WTC11 (cell line): ENCODE measurements around the gene ACIN1. TPM values are rescaled to one million over a fixed set of nuclear protein-coding genes. Genes with fewer than 3 reads are reported as not detected.

ENCODE experiments used
- ATAC-seq: fragments of 200-7000 bp; cut with Tn5 transposase; 2 replicates; pipeline ENCODE4 v1.10.0; 2021; ENCODE audit warnings: mild to moderate bottlenecking, moderate library complexity
- CTCF ChIA-PET: fragments of 300-600 bp; sonication (Branson Sonifier 250); formaldehyde crosslinking; loops from one replicate; lab custom pipeline; 2021; ENCODE audit warnings: antibody characterized with exemption; lab: Charles Lee
- POLR2A ChIA-PET: fragments of 350-600 bp; sonication (Branson Sonifier 250); formaldehyde crosslinking; loops from one replicate; lab custom pipeline; 2021; ENCODE audit warnings: antibody characterized with exemption; lab: Charles Lee
- DNase-seq: peaks from one replicate; pipeline ENCODE4 v3.0.0; 2021; ENCODE audit warnings: low spot score
- H3K27ac Mint-ChIP-seq: 2 replicates; pipeline ENCODE4 v1.8.0; 2021; ENCODE audit warnings: mixed read lengths
- H3K27me3 Mint-ChIP-seq: 2 replicates; pipeline ENCODE4 v1.8.0; 2021; ENCODE audit warnings: low read depth, mild to moderate bottlenecking, moderate library complexity, mixed read lengths
- H3K36me3 Mint-ChIP-seq: 2 replicates; pipeline ENCODE4 v1.8.0; 2021; ENCODE audit warnings: mixed read lengths
- H3K4me1 Mint-ChIP-seq: 2 replicates; pipeline ENCODE4 v1.8.0; 2022; ENCODE audit warnings: mixed read lengths
- H3K4me3 Mint-ChIP-seq: 2 replicates; pipeline ENCODE4 v1.8.0; 2021; ENCODE audit warnings: mild to moderate bottlenecking, moderate library complexity, mixed read lengths
- H3K9me3 Mint-ChIP-seq: 2 replicates; pipeline ENCODE4 v1.8.0; 2021; ENCODE audit warnings: mixed read lengths
- ATF6 ChIP-seq: sonication (generic); formaldehyde crosslinking; IDR thresholded peaks from 2 replicates; pipeline ENCODE4 v1.8.1; 2023; ENCODE audit warnings: mild to moderate bottlenecking, missing genetic modification reagents
- CTCF ChIP-seq: fragments of 200-600 bp; IDR thresholded peaks from 2 replicates; pipeline ENCODE4 v1.8.0; 2022; ENCODE audit warnings: antibody characterized with exemption
- ELF4 ChIP-seq: sonication (generic); formaldehyde crosslinking; IDR thresholded peaks from 2 replicates; pipeline ENCODE4 v1.8.1; 2022; ENCODE audit warnings: low read depth, mild to moderate bottlenecking, moderate library complexity, missing genetic modification reagents
- ERG ChIP-seq: fragments of 250-450 bp; sonication (Bioruptor Pico); IDR thresholded peaks from 2 replicates; pipeline ENCODE4 v1.8.0; 2021; ENCODE audit warnings: mild to moderate bottlenecking
- FOXJ3 ChIP-seq: sonication (generic); formaldehyde crosslinking; IDR thresholded peaks from 2 replicates; pipeline ENCODE4 v1.9.0; 2021; ENCODE audit warnings: missing genetic modification reagents, mild to moderate bottlenecking, borderline replicate concordance
- FOXK1 ChIP-seq: sonication (generic); formaldehyde crosslinking; IDR thresholded peaks from 2 replicates; pipeline ENCODE4 v1.8.0; 2022; ENCODE audit warnings: mild to moderate bottlenecking, moderate library complexity, missing genetic modification reagents
- GRHL2 ChIP-seq: fragments of 250-450 bp; sonication (Bioruptor Pico); IDR thresholded peaks from 2 replicates; pipeline ENCODE4 v1.8.0; 2022; ENCODE audit warnings: mild to moderate bottlenecking, moderate library complexity; ENCODE audit not compliant: insufficient replicate concordance, severe bottlenecking
- IRF2 ChIP-seq: sonication (generic); formaldehyde crosslinking; IDR thresholded peaks from 2 replicates; pipeline ENCODE4 v1.8.0; 2022; ENCODE audit warnings: low read depth, missing genetic modification reagents, borderline replicate concordance
- JUN ChIP-seq: sonication (generic); formaldehyde crosslinking; IDR thresholded peaks from 2 replicates; pipeline ENCODE4 v1.8.0; 2023; ENCODE audit warnings: mild to moderate bottlenecking, missing genetic modification reagents
- RORB ChIP-seq: fragments of 250-450 bp; sonication (Bioruptor Pico); IDR thresholded peaks from 2 replicates; pipeline ENCODE4 v1.9.0; 2021; ENCODE audit warnings: mild to moderate bottlenecking
- SMAD3 ChIP-seq: sonication (generic); formaldehyde crosslinking; IDR thresholded peaks from 2 replicates; pipeline ENCODE4 v1.8.0; 2022; ENCODE audit warnings: missing genetic modification reagents, mild to moderate bottlenecking, borderline replicate concordance
- SMAD4 ChIP-seq: sonication (generic); formaldehyde crosslinking; IDR thresholded peaks from 2 replicates; pipeline ENCODE4 v1.8.0; 2022; ENCODE audit warnings: mild to moderate bottlenecking, missing genetic modification reagents
- ZNF219 ChIP-seq: sonication (generic); formaldehyde crosslinking; IDR thresholded peaks from 2 replicates; pipeline ENCODE4 v1.8.0; 2023; ENCODE audit warnings: missing genetic modification reagents, mild to moderate bottlenecking, borderline replicate concordance
- ZNF671 ChIP-seq: fragments of 250-450 bp; sonication (Bioruptor Pico); IDR thresholded peaks from 2 replicates; pipeline ENCODE4 v1.8.0; 2021; ENCODE audit warnings: mild to moderate bottlenecking
- total RNA-seq: library from RNA; stranded (reverse); gene quantifications from 3 replicates; pipeline ENCODE4 v1.2.3, GENCODE V29; 2021
- TF ChIP-seq, protein P1 (sequence below): sonication (generic); formaldehyde crosslinking; IDR thresholded peaks from 2 replicates; pipeline ENCODE4 v1.8.0; 2023; ENCODE audit warnings: missing genetic modification reagents
- TF ChIP-seq, protein P2 (sequence below): sonication (generic); formaldehyde crosslinking; IDR thresholded peaks from 2 replicates; pipeline ENCODE4 v1.8.0; 2023; ENCODE audit warnings: missing genetic modification reagents, mild to moderate bottlenecking, borderline replicate concordance
- TF ChIP-seq, protein P3 (sequence below): fragments of 250-450 bp; sonication (Bioruptor Pico); IDR thresholded peaks from 2 replicates; pipeline ENCODE4 v2.1.2; 2022; ENCODE audit warnings: mild to moderate bottlenecking, moderate library complexity
- TF ChIP-seq, protein P4 (sequence below): sonication (generic); formaldehyde crosslinking; IDR thresholded peaks from 2 replicates; pipeline ENCODE4 v1.8.1; 2023; ENCODE audit warnings: mild to moderate bottlenecking, missing genetic modification reagents

Gene ACIN1
- total RNA-seq, 1 experiment from 2014 or later = 229 TPM

DNA sequence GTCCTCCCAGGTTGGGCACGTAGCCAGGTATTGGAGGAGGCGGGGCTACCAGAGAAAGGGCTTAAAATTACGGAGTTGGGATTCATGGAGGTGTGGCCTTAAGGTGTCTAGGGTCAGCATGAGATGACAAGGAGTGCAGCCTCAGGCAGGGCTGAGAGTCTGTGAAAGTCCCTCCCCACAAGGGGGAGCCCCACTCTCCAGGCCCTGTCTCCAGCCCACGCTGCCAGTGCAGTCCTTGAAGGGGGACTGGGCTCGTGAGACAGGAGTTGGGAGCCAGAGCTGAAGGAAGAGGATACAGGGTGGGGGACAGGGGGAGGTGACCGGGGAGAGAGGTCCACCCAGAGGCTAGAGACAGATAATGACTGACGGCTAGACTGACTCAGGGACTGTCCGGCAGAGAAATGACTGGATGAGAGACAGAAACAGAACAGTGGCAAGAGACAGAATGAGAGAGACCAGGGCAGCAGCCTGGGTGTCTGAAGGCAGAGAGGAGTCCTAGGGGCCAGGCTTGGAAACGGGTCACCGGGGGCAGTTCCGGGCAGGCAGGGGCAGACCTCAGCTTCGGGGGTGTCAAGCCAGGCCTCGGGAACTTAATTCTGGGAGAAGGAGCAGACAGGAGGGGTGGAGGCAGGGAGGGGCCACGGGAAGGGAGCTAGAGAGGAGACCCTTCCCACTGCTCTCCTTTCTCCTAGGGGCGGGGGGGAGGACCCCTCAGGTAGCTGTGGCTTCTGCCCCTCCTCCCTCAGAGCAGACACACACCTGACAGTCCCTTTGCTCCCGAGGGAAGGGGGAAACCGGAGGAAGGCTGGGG, 38.6 kb downstream of the ACIN1 start (continued):
- TF ChIP-seq JUN (CRISPR knock-in tag) = no peak
- no peak for TF ChIP-seq FOXJ3 (CRISPR knock-in tag)
- TF ChIP-seq, protein P1, sequence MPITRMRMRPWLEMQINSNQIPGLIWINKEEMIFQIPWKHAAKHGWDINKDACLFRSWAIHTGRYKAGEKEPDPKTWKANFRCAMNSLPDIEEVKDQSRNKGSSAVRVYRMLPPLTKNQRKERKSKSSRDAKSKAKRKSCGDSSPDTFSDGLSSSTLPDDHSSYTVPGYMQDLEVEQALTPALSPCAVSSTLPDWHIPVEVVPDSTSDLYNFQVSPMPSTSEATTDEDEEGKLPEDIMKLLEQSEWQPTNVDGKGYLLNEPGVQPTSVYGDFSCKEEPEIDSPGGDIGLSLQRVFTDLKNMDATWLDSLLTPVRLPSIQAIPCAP (CRISPR knock-in tag) = no peak
- no peak for TF ChIP-seq SMAD4
- TF ChIP-seq, protein P2, sequence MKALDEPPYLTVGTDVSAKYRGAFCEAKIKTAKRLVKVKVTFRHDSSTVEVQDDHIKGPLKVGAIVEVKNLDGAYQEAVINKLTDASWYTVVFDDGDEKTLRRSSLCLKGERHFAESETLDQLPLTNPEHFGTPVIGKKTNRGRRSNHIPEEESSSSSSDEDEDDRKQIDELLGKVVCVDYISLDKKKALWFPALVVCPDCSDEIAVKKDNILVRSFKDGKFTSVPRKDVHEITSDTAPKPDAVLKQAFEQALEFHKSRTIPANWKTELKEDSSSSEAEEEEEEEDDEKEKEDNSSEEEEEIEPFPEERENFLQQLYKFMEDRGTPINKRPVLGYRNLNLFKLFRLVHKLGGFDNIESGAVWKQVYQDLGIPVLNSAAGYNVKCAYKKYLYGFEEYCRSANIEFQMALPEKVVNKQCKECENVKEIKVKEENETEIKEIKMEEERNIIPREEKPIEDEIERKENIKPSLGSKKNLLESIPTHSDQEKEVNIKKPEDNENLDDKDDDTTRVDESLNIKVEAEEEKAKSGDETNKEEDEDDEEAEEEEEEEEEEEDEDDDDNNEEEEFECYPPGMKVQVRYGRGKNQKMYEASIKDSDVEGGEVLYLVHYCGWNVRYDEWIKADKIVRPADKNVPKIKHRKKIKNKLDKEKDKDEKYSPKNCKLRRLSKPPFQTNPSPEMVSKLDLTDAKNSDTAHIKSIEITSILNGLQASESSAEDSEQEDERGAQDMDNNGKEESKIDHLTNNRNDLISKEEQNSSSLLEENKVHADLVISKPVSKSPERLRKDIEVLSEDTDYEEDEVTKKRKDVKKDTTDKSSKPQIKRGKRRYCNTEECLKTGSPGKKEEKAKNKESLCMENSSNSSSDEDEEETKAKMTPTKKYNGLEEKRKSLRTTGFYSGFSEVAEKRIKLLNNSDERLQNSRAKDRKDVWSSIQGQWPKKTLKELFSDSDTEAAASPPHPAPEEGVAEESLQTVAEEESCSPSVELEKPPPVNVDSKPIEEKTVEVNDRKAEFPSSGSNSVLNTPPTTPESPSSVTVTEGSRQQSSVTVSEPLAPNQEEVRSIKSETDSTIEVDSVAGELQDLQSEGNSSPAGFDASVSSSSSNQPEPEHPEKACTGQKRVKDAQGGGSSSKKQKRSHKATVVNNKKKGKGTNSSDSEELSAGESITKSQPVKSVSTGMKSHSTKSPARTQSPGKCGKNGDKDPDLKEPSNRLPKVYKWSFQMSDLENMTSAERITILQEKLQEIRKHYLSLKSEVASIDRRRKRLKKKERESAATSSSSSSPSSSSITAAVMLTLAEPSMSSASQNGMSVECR (CRISPR knock-in tag) = no peak
- no peak for TF ChIP-seq ELF4 (CRISPR knock-in tag)
- no peak for TF ChIP-seq ATF6 (CRISPR knock-in tag)
- no peak for TF ChIP-seq ZNF671 (CRISPR knock-in tag)
- no peak for TF ChIP-seq GRHL2 (CRISPR knock-in tag)

- DNase-seq (no peak), ATAC-seq (no peak)
- Mint-ChIP-seq H3K9me3 (no peaks in the 10 kb centered on the region), H3K36me3 (peaks cover 14% of the 10 kb centered on the region), H3K4me3 (peak overlapping the region; percentile 71), H3K27me3 (peaks cover 5% of the 10 kb centered on the region; the same call in 1 of the 2 replicates), H3K27ac (no peak overlapping the region; the same call in 1 of the 2 replicates), H3K4me1 (peaks cover 16% of the 10 kb centered on the region)
- POLR2A ChIA-PET = interaction anchor here (1.3 to 1.7 kb wide), 3 partner anchors 40 to 73 kb away, joined by 4 to 5 read pairs (median 4); partner anchors contain the start of genes ACIN1, AJUBA and C14orf119
- TF ChIP-seq FOXK1 (CRISPR knock-in tag) (no peak), ERG (CRISPR knock-in tag) (no peak), ZNF219 (no peak), IRF2 (CRISPR knock-in tag) (no peak), CTCF (no peak), RORB (CRISPR knock-in tag) (no peak), SMAD3 (CRISPR knock-in tag) (no peak)
- TF ChIP-seq, protein P3, sequence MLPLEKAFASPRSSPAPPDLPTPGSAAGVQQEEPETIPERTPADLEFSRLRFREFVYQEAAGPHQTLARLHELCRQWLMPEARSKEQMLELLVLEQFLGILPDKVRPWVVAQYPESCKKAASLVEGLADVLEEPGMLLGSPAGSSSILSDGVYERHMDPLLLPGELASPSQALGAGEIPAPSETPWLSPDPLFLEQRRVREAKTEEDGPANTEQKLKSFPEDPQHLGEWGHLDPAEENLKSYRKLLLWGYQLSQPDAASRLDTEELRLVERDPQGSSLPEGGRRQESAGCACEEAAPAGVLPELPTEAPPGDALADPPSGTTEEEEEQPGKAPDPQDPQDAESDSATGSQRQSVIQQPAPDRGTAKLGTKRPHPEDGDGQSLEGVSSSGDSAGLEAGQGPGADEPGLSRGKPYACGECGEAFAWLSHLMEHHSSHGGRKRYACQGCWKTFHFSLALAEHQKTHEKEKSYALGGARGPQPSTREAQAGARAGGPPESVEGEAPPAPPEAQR (CRISPR knock-in tag) = no peak
- TF ChIP-seq, protein P1 (CRISPR knock-in tag) = no peak
- TF ChIP-seq, protein P4, sequence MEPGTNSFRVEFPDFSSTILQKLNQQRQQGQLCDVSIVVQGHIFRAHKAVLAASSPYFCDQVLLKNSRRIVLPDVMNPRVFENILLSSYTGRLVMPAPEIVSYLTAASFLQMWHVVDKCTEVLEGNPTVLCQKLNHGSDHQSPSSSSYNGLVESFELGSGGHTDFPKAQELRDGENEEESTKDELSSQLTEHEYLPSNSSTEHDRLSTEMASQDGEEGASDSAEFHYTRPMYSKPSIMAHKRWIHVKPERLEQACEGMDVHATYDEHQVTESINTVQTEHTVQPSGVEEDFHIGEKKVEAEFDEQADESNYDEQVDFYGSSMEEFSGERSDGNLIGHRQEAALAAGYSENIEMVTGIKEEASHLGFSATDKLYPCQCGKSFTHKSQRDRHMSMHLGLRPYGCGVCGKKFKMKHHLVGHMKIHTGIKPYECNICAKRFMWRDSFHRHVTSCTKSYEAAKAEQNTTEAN (CRISPR knock-in tag) = no peak
- CTCF ChIA-PET = interaction anchor here (0.8 to 8.8 kb wide), 18 partner anchors 13 to 234 kb away, joined by 3 to 224 read pairs (median 12); partner anchors contain the start of genes AJUBA, PRMT5 and PSMB11
Observed at GRCh38 chr14:23055621-23056144, 39.3 kb downstream of the ACIN1 start.
